ENCODE measurements around the gene PRRX1.

The PRRX1 gene

DNA sequence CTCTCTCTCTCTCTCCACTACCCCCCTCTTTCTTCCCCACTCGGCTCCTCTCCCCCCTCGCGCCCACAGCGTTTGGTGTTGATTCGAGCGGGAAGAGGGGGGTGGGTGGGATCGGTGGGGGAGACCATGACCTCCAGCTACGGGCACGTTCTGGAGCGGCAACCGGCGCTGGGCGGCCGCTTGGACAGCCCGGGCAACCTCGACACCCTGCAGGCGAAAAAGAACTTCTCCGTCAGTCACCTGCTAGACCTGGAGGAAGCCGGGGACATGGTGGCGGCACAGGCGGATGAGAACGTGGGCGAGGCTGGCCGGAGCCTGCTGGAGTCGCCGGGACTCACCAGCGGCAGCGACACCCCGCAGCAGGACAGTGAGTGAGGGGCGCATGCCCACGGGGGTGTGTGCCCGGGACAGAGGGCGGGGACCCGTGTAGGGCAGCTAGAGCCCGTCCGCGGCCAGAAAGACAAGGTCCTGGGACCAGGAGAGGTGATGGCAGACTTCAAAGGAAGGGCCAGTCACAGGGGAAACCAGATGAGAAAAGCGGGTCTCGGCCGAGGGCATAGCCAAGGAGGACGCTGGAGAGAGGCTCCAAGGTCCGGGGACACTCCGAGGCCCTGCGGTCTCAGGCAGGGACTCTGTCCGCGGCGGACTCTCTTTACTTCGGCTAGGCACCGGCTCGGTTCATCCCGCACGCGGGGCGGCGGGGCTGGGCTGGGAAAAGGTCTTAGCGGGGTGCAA is at the start of gene PRRX1:
TSS of gene PRRX1 (plus strand) at position 39 of the 735 bp plus-strand sequence. CDS start at position 127, 88 bp downstream.
- no peak for DNase-seq (ENCODE audit: low read depth in 3 of 3)

DNA sequence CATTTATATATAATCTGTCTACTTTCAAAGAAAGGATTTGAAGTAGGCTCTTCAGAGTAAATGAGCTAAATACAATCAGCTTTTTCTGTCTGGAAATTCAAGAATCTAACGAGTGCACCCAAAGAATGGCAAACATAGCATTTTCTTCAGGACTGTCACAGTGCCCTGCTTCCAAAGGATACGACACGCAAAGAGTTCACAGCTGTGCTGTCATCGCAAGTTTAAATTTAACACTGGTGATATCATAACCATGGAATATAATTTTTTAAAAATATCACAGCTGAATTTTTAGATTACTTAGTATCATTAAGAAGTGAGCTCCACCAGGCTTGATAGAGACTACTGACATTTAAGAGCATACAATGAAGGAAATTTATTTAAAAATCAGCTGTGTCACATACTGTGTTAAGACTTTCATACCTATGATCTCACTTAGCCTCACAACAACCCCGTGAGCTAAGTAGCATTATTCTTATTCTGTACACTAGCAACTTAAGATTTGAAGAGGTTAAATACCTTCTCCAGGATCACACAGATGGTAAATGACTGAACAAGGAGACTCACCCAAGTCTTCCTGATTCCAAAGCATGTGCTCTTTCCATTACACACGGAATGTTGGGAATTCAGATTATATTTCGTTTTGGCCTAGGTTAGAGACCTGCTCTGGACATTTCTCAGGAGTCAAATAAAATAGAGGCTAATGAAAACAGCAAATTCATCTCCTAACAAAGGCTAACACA is 46.2 kb upstream of the PRRX1 start:
- DNase-seq (ENCODE audit: low read depth in 3 of 3) = no peak

DNA sequence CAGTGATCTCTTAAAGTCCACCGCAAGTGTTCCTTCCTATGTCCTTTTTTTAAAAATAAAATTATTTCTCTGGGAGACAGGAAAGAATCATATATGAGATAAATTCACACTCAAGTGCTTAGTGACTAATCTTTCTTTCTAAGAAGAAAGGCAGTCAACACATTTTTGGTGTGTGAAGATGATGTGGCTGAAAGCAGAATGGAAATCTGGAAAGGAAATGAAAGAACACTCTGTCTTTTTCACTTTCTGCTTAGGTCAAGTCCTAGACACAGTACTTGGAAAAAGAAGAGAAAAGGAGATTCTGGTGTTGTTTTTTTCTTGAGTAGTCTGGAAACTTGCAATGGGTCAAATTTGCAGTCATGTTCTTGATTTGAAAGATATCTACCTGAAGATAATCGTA is 45.5 kb upstream of the PRRX1 start:
- no peak for DNase-seq (ENCODE audit: low read depth in 3 of 3)

- no peak for DNase-seq (ENCODE audit: low read depth in 3 of 3)
These were observed 44.5 kb upstream of the PRRX1 start for GRCh38 chr1:170619241-170620028.

DNA sequence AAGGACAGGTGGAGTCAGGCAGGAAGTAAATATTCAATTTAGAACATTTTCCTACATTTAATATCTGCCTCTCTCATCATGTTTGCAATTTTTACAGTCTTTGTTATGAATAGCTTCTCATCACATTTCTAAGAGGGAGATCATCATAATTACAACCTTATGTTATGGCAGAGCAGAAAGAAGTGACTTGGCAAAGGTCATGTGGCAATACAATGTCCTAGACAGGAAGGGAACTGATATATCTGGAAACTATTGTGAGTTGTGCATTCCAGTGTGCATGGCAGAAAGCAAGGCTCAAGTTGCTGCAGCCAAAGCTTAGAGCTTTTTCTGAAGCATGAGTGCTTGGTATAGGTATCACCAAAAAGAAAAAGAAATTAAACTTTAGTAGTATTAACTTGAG is 43.8 kb upstream of the PRRX1 start:
- DNase-seq (ENCODE audit: low read depth in 3 of 3) = no peak

- no peak for DNase-seq (ENCODE audit: low read depth in 3 of 3)
These were observed 40.8 kb upstream of the PRRX1 start for GRCh38 chr1:170623171-170623570.

DNA sequence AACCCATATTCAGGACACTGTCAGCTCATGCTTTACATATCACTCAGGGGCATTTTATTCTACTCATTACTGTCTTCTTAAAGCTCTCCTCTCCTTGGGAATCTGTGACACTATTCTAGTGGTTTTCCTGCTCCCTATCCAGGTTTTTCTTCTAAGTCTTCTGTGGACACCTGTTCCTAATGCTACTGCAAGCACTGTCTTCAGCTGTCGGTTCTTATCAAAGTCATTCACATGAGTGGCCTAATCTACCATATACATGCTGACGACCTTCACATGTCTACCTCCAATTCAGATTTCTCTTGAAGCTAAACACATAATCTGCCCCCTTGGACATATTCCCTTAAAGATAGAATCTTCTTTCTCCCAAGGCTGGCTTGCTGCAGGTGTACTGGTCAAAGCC is 39.8 kb upstream of the PRRX1 start:
- DNase-seq (ENCODE audit: low read depth in 3 of 3) = no peak

GRCh38 chr1:170630977-170631376 is 33.0 kb upstream of the PRRX1 start:
- no peak for DNase-seq (ENCODE audit: low read depth in 3 of 3)

DNA sequence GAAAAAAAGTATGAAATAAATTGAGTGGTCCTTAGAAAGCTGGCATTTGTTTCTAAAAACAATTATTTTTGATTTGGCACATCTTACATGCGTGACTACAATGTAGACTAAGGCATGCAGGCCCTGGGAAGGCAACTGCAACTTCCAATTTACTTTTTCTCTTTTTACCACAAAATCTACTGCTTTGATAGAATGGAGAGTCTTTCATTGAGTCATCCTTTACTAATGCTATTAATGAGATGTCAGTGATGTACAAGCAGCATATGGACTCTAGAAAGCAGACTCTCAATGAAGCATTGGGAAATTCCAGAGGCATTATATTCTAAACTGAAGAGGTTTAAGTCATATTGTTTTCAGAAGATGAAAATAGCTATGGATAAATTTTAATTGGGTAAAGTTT is 29.6 kb upstream of the PRRX1 start:
- no peak for DNase-seq (ENCODE audit: low read depth in 3 of 3)

- DNase-seq (ENCODE audit: low read depth in 3 of 3) = no peak
These were observed 29.0 kb upstream of the PRRX1 start for GRCh38 chr1:170634824-170635410.

DNA sequence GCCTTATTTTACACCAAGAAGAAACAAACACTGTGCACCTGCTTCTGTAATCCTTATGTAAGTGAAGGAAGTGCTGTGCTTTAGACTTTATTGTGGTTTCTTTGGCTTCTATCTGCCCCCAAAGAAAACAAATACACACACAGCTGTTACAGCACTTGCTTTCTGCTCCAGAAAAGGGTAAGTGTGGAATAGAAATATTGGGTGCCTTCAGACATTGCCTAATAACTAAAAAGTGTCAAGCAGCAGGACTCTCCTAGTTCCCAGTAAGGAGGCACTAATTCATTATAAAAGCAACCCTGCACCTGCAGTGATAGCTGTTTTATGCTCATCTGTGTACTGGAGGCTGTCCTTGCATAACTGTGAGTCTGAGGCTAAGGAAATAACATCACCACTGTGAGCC is 23.4 kb upstream of the PRRX1 start:
- DNase-seq (ENCODE audit: low read depth in 3 of 3) = no peak

GRCh38 chr1:170657275-170657853 is 6.6 kb upstream of the PRRX1 start:
- no peak for DNase-seq (ENCODE audit: low read depth in 3 of 3)

DNA sequence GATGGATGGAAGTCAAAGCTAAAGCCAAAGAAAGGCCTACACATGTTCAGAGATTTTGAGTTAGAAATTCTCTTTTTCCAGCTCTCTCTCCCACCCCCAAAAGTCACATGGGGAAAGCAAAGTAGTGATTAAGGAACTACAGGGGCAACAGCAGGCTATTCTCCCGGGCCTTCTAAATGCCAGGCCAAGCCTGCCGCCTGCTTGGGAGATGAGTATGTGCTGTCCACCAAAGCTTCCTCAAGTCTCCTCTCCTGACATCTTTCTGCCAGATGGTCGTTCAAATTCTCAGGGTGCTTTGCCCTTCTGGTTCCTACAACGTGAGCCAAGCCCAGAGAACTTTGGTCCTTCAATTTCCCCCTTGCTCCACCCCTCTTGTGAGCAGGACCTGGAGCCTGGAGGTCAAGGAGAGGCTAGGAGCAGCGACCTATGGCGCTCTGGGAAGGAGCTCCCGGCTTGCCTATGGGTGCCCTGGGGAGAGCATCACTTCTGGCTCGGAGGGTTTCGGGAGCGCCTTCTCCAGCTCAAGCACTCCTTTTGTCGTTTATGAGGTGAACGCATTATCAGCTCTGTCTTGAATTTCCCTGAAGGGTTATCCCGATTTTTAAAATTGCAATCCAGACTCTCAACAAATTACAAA is 4.4 kb upstream of the PRRX1 start:
- no peak for DNase-seq (ENCODE audit: low read depth in 3 of 3)

GRCh38 chr1:170660281-170660713 is 3.6 kb upstream of the PRRX1 start:
- DNase-seq (ENCODE audit: low read depth in 3 of 3) = no peak

- no peak for DNase-seq (ENCODE audit: low read depth in 3 of 3)
These were observed 2.9 kb upstream of the PRRX1 start for GRCh38 chr1:170660871-170661645.

DNA sequence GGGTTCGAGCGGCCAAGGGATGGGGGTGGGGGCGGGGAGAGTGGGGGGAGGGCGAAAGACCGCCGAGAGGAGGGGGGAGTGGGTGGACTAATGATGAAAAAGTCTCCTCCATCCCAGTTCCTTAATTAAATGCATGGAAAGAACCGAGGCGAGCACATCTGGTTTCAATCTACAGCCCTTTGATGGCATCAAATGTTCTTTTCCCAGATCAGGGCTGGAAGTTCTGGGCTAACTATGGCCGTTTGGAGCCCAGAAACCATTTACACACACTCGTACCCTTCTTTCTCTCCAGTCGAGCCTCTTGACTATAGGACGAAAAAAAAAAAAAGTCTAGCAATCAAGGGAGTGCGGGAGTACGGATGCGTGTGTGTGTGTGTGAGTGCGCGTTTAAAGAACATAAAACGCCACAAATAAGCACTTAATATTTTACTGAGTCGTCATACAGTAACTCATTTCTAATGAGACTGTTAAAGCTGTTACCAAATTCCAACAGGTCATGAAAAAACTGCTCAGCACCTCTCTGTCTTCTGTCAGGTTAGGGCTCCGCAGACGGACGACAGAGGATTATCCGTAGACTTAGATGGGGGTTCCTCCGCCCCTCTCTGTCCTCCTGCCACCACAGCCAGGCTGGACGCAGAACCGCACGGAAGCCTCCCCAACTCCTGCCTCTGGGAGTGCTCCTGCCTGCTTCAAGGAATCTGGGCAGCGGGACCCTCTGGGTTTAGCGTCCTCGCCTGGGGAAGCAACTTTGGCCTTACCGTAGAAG is 2.1 kb upstream of the PRRX1 start:
- no peak for DNase-seq (ENCODE audit: low read depth in 3 of 3)

DNA sequence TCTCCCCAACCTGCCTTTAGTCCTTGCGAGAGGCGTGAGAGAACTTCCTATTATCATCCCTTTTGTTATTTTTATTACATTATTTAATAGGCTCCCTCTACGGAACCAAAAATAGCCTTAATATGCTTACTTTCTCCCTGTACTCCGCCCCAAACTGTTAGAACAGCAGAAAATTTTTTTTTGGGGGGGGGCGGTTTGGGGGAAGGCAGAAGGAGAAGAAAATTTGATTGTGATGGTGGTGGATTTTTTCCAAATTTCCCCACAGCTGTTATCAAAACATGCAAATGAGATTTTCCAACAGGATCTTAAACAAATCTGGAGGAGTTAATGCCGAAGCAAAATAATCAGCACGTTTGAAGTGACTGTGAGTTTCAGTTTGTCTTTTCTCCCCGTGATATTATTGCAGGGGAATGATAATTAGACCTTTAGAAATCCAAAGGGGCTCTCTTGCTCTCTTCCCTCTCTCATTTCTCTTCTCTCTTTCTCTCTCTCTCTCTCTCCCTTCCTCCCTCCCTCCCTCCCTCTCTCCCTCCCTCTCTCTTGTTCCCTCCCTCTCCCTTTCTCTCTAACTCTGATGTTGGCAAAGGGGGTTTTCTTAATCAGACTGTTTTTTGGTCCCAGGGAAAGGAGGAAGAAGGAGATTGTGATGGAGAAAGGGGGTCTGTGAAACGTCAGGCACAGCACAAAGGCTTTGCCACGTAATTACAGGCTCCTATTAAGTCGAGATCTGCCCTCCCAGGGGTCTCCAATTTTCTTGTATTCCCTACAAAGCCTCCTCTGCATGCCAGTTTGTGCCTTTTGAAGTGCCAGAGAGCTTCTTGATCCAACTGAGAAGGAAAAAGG is 1.1 kb upstream of the PRRX1 start:
- DNase-seq (ENCODE audit: low read depth in 3 of 3) = no peak

GRCh38 chr1:170663404-170664092 is 383 bp upstream of the PRRX1 start:
- DNase-seq (ENCODE audit: low read depth in 3 of 3) = no peak
